HG03457 (cell line): ENCODE results near the gene ULK4.
"Not testable (repeated sequence)": the region's sequence is repeated elsewhere in the genome, so short reads cannot be mapped to it uniquely, and the experiment has no call there.

Source experiments
- ATAC-seq: cut with Tn5 transposase; IDR thresholded peaks from one replicate; pipeline ENCODE4 v1.9.1; 2021; ENCODE audit warnings: moderate number of reproducible peaks; ENCODE audit not compliant: unreplicated experiment

Gene ULK4

GRCh38 chr3:41874022-41874421, 87.9 kb downstream of the ULK4 start:
- ATAC-seq, result no peak

DNA sequence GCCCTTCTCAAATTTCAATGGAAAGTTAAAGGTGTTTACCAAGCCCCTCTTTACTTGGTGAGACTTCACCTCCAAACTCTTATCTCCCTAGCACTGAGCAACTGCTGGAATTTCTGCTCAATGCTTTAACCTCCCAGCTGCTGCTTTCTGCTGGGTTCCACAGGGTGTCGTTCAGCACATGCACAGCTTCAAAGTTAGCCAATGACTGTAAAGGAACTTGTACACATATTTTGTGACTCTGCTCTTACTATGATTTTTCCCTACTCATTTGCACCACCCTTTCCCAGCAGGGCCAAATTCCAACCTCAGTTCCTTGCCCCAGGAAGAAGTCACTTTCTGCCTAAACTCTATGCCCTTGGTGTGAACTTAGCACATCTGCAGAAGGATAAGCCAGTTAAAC, 89.7 kb downstream of the ULK4 start:
- ATAC-seq, result no peak

DNA sequence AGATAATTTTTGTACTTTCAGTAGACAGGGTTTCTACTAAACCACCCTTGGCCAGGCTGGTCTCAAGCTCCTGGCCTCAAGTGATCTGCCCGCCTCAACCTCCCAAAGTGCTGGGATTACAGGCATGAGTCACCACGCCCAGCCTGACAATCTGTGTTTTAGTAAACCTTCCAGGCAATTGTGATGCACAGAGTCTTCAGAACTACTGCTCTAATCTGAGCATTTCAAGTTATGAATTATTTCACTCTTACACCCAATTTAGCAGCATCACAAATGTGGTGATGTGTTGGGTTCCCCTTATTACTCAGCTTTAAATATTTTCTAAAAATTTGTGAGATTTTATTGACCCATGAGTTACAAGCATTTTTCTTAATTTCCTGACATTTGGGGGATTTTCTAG, 94.4 kb downstream of the ULK4 start:
- no peak for ATAC-seq

DNA sequence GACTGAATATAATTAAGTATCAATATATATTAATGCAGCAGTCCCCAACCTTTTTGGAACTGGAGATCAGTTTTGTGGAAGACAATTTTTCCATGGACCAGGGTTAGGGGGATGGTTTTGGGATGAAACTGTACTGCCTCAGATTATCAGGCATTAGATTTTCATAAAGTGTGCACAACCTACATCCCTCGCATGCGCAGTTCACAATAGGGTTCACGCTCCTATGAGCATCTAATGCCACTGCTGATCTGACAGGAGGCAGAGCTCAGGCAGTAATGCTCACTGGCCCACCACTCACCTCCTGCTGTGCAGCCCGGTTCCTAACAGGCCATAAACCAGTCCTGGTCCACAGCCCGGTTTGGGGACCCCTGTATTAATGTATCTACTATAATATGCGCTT, 95.6 kb downstream of the ULK4 start:
- no peak for ATAC-seq

DNA sequence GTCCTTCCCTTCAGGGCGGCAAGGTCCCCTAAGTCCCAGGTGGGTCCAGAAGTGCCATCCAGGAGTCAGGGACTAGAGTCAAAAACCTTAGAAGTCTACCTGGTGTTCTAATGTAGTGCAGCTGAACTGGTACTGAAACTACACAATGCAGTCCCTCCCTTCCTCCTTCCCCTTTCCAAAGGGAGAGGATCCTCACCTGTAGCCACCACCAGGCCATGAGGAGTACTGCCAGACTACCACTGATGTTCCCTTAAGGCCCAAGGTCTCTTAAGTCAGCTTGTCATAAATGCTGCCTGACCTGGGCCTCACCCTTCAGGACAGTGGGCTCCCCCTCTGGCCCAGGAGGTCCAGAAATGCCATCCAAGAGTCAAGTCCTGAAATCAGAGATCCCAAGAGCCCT, 98.9 kb downstream of the ULK4 start:
- ATAC-seq, result no peak

- ATAC-seq, result not testable (repeated sequence)
Observed at GRCh38 chr3:41860489-41860888, 101.4 kb downstream of the ULK4 start.

DNA sequence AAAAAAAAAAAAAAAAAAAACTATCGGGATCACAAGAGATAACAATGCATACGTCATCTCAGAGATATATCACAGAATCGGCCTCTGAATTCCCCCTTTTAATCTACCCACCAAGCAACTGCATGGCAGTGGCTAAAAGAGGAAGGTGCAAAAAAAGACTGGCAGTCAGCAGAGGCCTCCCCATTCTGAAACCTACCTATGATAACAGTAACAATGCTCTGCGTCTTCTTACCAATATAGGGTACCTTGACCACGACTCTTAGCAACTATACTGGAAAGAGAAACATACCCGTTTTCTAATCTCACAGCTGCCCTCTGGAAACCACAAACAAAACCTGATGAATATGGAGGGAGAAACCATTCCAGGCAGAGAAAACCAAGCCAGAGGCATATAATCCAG, 106.9 kb downstream of the ULK4 start:
- ATAC-seq, result no peak

DNA sequence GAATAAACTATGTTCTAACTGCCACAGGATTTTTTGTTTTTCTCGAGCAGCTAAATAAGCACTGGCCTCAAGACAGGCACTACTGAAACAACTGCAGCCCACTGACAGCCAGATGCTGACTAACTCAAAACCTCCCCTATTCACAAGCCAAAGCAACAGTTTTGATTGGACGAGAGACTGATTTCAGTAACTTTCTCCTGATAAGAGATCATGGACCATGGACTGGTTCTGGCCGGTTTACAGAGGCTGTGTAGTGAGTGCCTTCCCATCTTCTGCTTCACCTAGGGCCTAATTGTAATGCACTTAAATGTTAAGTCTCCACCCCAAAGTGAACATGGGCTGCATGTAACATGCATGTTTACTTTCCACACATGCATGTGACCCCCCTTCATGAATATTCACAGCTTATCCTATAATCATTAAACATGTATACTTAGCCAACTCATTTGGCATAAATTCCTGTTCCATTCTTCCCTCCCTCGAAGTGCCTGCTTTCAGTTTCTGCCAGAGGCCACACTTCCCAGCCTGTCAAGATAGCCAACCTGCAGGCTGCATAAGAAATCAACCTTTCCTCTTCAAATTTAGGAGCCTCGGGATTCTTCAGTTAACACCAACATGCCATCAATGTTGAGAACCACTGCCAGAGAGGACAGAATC, 108.2 kb downstream of the ULK4 start:
- no peak for ATAC-seq

- no peak for ATAC-seq
Observed at GRCh38 chr3:41848753-41849574, 112.9 kb downstream of the ULK4 start.

DNA sequence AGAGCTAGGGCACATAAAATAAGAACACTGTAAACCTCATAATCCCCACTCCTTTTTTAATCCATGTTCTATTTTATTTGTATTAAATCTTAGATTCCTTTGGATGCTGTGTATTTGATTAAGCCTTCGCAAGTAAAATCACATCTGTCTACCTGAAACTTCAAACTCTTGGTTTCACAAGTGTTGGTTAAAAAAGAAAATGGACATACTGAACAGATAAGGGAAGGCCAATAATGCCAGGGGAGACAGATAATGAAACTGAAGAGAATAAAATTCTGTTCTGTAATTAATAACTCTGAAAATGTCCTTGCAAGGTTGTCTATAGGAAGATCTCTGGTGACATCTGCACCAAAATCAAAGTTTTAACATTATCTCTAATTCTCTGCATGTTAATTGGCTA, 114.2 kb downstream of the ULK4 start:
- no peak for ATAC-seq

DNA sequence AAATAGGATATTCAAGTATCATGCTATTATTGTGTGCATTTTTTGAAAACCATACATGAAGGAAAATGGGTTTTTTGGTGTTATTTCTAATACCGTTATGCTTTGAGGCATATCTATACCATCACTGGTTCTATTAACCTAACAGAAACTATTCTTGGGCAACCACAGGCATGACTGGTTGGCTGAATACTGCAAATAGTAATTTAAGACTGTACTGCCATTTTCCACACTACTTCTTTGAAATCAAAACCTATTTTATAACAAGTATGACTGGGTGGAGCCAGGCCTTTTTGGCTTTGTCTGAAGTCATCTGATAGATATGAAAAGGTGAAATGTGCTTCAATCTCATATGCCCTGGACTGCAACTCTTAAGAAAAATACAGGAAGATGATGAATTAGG, 115.1 kb downstream of the ULK4 start:
- ATAC-seq, result no peak

DNA sequence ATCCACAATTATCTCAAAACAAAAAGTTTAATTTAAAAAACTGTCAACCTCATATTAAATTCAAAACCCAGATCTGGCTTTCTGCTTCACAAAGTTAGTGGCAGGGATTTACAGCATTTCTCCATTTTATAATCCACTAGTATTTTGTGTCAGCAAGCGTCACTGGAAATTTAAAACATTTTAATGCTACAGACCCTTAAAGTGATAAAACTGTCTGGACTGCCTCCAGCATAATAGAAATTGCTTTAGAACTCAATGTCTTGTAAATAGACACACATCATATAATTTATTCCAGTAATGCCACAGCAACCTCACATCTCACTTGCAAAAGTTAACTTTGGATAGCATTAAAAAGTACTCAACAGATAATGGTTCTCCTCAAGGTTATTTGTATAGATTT, 116.1 kb downstream of the ULK4 start:
- no peak for ATAC-seq

DNA sequence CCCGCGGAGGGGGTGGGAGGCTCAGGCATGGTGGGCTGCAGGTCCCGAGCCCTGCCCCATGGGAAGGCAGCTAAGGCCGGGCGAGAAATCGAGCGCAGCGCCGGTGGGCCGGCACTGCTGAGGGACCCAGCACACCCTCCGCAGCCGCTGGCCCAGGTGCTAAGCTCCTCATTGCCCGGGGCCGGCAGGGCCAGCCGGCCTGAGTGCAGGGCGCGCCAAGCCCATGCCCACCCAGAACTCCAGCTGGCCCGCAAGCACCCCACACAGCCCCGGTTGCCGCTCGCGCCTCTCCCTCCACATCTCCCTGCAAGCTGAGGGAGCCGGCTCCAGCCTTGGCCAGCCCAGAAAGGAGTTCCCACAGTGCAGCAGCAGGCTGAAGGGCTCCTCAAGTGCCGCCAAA, 117.6 kb downstream of the ULK4 start:
- ATAC-seq, result not testable (repeated sequence)

GRCh38 chr3:41840936-41841668, 120.8 kb downstream of the ULK4 start:
- ATAC-seq, result not testable (repeated sequence)

GRCh38 chr3:41836360-41837134, 125.4 kb downstream of the ULK4 start:
- ATAC-seq, result no peak

DNA sequence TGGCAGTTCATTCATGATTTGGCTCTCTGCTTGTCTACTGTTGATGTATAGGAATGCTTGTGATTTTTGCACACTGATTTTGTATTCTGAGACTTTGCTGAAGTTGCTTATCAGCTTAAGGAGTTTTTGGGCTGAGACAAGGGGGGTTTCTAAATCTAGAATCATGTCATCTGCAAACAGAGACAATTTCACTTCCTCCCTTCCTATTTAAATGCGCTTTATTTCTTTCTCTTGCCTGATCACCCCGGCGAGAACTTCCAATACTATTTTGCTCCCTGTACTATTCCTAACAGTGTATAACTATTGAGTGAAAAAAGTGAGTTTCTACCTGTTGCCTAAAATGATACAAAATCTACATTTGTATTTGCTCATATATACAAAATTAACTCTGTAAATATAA, 128.3 kb downstream of the ULK4 start:
- ATAC-seq, result no peak

DNA sequence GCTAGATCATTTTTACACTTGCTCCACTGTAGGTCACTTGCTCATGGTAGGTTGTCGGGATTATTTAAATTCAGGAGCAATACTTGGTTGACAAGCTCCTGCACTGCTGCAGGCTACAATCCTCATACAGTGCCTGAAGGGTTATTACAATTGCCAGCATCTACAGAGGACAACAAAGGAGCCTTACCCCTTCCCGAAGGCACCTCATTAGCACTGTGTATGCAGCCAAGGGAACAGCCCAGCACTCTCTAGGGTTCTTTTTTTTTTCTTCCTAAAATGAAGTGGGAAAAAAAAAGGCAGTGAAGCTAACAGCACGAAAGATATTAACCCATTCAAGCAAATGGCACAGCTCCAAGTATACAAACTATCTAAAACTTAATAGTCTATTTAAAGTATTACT, 142.7 kb downstream of the ULK4 start:
- no peak for ATAC-seq

DNA sequence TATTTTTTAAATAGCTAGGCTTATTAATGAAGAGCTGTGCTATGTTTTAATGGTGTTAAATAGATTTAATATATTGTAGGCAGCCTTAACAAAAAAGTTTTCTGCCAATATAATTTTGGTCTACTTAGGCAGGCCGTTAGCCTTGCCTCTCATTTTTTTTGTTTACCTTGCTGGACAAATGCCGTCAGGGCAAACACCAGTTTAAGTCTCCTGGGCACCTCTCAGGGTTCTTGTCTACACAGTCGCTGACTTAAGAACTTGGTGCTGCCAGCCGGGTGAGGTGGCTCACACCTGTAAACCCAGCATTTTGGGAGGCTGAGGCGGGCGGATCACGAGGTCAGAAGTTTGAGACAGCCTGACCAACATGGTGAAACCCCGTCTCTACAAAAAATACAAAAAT, 153.3 kb downstream of the ULK4 start:
- ATAC-seq, result no peak

DNA sequence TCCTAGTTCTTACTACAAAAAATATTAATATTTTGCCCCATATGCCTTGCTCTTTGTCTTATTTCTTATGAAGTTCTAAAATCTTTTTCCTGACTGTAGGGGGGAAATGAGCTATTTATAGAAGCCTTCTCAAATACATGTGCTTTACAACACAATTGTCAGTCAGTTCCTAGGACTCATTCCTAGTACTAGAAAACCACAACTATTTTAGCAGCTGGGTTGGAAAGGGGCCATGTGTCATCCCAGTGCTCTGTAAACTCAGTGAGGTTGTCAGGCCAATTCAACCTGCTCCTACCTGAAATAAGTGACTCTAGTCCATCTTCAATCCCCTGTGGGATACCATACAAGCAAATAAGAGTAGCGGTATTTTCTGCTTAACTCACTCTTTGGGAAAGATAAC, 153.8 kb downstream of the ULK4 start:
- no peak for ATAC-seq

- ATAC-seq, result no peak
Observed at GRCh38 chr3:41794748-41795589, 166.9 kb downstream of the ULK4 start.
